Measurements from ENCODE around the gene ZDHHC14.
"Not testable (repeated sequence)": the region's sequence is repeated elsewhere in the genome, so short reads cannot be mapped to it uniquely, and the experiment has no call there.

Gene ZDHHC14

GRCh38 chr6:157407646-157408045, 26.7 kb downstream of the ZDHHC14 start:
- no peak for DNase-seq

GRCh38 chr6:157408427-157408826, 27.4 kb downstream of the ZDHHC14 start:
- not testable (repeated sequence) for DNase-seq

DNA sequence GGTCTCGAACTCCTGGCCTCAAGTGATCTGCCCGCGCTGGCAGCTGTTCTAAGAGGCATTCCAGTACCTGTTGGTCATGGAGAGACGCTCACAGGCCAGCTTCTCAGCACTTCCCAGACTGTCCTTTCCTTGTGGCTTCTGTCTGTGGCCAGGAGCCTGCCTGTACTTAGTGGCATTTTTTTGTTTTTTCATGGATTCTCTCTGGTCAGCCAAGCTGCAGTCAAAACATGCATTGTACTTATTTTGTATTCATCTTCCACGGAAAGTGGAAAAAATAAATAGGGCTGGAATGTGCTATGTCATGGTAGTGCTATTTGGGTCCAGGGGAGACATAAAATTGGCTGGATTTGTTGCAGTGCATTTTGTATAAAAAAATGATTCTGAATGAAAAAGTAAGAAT, 29.1 kb downstream of the ZDHHC14 start:
- DNase-seq = no peak

DNA sequence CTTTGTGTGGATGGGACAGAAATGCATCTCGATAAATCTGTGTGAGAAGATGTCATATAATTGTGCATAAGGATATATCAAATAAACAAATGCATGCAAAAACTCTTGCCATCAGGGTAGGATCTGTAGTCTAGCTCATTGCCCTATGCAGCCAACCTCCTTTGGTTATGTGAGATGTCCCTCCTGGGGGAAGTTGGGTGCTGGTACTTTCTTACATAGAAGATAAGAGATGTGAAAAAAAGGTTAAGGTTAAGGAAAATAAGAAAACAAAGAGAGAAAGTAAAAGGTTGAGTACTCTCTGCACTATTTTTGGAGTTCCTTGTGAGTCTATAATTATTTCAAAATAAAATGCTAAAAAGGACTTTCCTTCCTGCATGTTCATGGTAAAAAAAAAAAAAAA, 30.4 kb downstream of the ZDHHC14 start:
- DNase-seq = no peak

DNA sequence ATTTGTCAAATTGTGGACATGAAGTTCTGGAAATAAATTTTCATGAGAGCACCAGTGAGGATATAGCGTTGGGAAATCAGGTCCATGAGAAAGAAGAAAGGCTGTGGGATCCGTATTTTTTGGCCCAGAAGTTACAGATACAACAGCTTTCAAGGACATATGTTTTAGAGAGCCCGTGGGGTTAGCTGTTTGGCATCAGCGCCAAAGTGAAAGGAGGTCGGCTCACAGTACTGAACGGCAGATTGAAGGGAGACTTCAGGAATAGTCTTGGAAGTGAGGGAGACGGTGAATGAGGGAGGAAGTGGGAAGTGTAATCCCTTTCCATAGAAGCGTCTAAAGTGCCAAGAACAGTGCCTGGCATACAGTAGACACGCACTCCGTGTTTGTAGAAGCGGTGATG, 31.8 kb downstream of the ZDHHC14 start:
- DNase-seq = no peak

DNA sequence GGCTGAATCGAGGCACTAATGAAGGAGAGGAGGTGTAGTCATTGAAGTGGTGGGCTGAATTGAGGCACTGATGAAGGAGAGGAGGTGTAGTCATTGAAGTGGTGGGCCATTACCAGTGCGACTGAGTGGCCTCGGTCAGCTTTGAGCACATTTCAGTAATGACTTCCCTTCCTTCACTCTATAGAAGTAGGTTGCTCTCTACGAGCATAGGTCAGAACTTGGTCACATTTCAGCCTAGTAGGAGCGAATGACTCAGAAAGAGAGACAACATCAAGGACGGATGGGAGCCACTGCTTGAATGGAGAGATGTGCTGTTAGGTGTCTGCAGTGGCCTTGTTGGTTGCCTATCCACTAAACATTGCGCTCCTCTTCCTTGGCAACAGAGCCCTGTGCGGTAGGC, 39.5 kb downstream of the ZDHHC14 start:
- no peak for DNase-seq

- no peak for DNase-seq
Observed at GRCh38 chr6:157424491-157425020, 43.6 kb downstream of the ZDHHC14 start.

DNA sequence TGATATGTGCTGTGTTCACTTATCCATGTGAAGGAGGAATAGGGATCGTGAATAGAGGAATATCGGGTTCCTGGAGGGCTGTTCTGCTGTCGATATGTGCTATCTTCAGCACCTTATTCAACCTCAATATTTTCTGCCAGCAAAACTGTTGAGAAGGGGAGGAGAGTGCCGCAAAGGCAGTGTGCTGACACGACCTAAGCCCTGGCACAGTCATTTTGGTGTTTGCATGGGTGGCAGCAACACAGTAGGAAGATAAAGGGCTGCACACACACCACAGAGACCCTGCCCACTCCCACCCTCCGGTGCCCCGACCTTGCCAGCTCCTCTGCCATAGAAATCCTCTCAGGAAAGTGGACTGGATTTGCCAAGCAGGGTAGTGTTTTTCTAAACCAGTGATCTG, 47.0 kb downstream of the ZDHHC14 start:
- DNase-seq = no peak

DNA sequence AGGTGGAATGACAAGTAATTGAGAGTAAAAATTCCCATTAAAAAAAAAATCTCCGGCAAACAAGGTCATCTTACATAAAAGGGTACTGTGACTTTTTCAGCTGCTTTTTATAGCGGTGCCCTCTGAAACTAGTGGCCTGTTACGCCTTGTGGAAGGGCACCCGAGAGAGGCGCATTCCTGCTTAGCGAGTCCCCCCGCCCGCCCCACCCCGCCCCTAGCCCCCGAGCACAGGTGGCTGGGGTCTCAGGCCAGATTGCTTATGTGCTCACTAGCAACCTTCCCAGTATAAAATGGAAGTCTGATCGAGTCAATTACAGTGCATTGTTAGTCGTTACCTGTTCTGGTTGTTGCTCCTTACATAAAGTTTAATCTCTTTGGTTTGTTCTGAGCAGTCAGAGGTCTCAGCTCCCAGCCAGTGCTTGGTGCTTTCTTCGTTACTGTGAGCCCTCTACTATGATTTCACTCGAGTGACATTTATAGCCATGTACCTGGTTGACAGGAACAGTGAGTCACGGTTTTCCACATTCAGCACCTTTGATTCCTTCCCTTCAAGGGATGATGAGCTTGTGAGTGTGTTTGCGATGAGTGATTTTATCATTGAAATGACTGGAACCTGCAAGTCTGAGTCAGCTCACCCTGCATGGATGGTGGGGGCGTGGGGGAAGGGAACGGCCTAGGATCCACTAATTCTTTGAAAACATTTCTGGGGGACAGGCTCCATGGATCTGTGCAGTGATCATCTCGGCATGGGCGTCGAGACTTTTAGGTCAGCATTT, 47.6 kb downstream of the ZDHHC14 start:
- DNase-seq = no peak

- DNase-seq = no peak
Observed at GRCh38 chr6:157429248-157429647, 48.3 kb downstream of the ZDHHC14 start.

DNA sequence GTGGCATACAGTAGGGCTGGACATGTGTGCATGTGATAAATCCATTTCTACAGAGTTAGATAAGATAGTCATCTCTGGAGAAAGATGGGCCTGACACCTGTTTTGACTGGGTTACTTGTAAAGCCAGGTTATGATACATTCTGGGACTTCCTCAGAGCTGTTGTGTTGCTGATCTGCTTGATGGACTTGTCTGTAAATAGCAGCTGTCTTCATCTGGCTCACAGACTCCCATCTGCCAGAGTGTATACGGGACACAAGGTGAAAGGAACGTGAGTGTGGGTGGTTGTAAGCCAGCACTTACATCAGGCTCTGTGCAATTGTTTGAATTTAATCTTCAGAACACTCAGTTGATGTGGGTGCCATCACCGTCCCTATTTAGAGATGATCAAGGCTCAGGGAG, 49.8 kb downstream of the ZDHHC14 start:
- no peak for DNase-seq

- no peak for DNase-seq
Observed at GRCh38 chr6:157432231-157432891, 51.4 kb downstream of the ZDHHC14 start.

GRCh38 chr6:157432892-157433265, 51.9 kb downstream of the ZDHHC14 start:
- no peak for DNase-seq

DNA sequence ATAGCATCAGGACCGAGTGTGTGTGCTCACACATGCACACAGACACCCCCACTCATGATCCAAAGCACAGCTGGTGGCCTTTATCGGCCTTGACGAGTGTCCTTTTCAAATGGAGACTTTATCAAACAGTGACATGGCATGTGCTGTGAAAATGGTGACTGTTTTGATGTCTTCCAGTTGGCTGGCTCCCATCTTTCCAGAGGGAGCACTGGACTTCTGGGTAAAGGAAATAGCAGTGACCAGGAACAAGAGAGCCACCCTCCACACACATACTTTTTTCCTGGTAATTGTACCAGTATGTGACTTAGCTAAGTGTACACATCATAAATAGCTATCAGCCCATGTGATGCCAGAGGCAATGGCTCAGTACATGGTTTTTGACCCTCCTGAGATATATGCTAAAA, 52.7 kb downstream of the ZDHHC14 start:
- DNase-seq = no peak

DNA sequence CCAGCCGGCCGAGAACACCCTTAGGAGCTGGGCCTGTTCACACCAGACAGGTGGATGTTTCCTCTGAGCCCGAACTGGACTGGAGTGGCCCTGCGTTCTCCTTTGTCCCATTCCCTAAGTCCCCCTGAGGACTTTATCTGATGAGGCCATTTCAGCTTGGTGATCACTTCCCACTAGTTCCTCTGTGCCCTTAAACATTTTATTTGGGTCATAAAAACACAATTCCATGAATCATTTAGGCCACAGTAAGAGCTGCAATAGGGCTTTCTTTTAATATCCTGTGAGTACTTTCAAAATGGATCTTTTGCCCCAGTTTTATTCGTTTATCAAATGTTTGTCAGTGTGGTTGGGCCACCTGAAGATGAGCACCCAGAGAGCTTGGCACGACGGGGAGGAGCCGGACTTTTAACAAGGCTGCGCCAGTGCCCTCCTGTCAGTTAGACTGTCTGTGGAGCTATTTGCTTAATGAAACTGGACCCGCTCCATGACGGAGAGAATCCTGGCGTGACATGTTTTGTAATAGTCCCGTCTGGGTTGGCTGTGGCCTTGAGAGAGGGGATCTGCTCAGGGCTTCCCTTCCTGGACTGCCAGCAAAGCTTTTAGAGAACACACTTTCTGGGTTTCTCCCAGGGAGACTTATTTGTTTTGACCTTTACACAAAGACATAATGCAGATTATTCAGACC, 53.5 kb downstream of the ZDHHC14 start:
- no peak for DNase-seq

DNA sequence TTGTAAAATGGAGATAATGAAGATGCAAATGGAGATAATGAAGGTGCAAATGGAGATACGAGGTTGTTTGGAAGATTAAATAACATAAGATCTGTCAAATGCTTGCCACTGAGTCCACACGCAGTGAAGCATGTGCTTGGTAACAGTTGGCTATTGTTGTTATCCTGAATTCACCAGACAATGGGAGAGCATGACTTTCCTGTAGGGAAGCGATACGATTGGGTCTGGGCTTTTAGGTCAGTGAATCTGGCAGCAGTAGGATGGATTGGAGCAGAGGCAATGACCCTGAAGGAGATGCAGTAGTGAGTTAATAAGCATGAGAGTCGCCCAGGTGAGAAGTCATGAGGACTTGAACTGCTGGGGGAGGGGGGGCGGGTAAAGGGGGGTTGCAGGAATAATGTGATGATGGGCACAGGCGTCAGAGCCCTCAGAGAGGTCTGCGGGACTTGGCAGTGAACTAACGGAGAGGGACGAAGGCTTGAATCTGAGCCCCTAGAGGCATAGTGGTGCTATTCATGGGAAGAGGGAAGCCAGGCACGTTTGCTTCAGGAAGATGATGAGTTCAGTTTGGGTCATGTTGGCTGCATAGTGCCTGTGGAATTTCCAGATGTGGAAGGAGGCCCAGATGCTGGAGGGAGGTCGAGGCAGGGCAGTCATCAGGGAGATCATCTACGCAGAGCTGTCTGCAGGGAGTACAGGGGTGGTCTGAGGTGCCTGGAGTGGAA, 55.4 kb downstream of the ZDHHC14 start:
- DNase-seq = no peak

GRCh38 chr6:157436944-157437336, 56.0 kb downstream of the ZDHHC14 start:
- DNase-seq = no peak

DNA sequence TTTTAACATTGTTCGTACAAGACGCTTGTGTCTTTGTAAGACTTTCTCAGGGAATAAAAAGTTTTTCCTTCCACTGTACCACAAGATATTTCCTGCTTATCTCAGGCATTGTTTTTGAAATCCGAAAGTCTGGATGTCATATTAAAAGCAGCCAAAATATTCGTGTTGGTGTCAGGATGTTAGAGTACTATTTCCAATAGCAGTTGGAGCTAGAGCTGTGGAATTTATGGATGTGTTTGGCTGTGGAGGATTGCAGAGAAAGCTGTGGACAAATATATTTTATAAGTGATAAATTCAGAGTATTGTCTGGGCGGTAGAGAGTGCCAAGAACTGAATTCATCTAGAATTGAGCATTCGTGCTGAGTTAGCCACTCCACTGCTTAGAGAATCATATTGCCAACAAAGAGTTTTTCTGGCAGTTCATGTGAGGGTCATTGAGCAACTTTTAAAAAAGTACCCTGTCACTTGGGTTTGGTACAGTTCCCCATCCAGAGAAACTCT, 57.7 kb downstream of the ZDHHC14 start:
- no peak for DNase-seq

DNA sequence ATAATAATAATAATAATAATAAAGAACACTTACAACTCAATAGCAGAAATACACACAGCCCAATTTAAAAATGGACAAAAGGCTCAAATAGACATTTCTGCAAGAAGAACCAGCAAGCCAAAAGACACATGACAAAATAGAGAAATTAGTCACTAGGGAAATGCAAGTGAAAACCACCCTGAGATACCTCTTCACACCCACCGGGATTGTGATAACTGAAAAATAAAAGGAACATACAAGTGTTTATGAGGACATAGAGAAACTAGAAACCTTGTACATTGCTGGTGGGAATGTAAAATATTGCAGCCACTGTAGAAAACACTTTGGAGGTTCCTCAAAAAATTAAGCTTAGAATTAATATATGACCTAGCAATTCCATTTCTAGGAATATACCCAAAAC, 59.2 kb downstream of the ZDHHC14 start:
- DNase-seq = no peak

DNA sequence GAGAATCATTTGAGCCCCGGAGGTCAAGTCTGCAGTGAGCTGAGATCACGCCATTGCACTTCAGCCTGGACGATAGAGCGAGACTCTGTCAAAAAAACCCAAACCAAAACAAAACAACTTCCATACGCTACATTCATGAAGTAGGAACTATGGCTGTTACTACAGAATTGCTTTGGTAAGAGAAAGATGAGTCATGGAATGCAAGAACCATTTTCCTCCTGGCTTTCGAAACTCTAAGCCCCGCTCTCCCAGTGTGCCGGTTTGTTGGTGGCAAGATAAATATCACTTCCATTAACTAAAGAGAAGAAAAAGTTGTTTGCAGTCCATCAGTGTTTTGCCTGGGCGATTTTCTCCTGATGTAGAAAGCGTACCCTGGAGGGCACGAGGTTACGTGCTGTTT, 61.3 kb downstream of the ZDHHC14 start:
- DNase-seq = no peak

DNA sequence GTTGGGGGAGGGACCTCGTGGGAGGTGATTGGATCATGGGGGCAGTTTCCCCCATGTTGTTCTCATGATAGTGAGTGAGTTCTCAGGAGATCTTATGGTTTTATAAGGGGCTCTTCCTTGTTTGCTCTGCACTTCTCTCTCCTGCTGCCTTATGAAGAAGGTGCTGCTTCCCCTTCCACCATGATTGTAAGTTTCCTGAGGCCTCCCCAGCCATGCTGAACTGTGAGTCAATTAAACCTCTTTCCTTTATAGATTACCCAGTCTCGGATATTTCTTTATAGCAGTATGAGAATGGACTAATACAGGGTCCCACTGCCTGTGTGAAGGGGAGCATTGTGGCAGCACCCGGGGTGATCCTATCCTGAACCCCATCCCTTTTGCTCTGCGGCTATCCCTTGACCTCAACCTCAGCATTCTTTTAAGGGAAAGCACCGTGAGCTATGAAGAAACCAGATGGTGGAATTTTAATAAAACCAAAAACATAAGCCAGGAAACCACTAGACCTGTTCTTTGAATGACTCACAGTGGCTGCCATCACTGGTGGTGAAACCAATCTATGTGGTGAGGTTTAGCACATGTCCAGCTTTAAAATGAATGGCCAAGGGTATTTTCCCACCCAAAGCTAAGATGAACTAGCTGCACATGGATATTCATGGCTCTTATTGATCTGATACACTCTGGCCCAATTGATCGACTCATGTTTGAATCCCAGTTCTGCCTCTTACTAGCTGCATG, 62.2 kb downstream of the ZDHHC14 start:
- no peak for DNase-seq

GRCh38 chr6:157445277-157446009, 64.5 kb downstream of the ZDHHC14 start:
- no peak for DNase-seq

Data from CD4-positive, alpha-beta T cell treated with Interleukin-15 for 1 hour (primary cell).